ENCODE results near the gene VARS2. TPM values are rescaled to one million over a fixed set of nuclear protein-coding genes. Genes with fewer than 3 reads are reported as not detected.

Gene VARS2
- total RNA-seq, 4 donors from 2014 or later, result 12.6 to 22.0 (median 19.2) TPM

DNA sequence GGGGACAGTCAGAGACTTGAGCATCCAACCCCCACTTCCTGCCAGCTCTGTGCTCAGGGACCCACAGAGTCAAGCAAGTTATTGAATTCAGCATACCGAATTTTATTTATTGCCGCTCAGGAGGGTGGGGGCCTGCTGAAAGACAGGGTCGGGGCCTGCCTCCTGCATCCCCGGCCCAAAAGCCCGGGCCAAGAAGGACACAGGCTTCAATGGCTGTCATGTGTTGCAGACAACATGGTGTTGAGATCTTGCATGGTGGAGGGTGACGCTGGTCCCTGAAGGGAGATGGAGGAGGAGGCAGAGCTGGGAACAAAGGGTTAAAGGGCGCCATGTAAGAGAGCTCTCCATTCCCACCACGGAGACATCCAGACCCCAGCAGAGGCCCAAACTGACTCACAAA is 17.2 kb downstream of the VARS2 start:
- no peak overlapping the region for H3K4me3 ChIP-seq
- no peak overlapping the region for H3K27ac ChIP-seq
- peaks cover 7% of the 10 kb centered on the region for H3K36me3 ChIP-seq
- no peaks in the 10 kb centered on the region for H3K4me1 ChIP-seq
- DNase-seq (ENCODE audit: low spot score in 2 of 2), result no peak
- no peaks in the 10 kb centered on the region for H3K27me3 ChIP-seq
- TF ChIP-seq EP300 (IDR thresholded peaks at IDR 0.05), result no peak
- no peak for TF ChIP-seq POLR2A (IDR thresholded peaks at IDR 0.05)
- no peak for TF ChIP-seq POLR2AphosphoS5 (IDR thresholded peaks at IDR 0.05)
- TF ChIP-seq, protein P1, sequence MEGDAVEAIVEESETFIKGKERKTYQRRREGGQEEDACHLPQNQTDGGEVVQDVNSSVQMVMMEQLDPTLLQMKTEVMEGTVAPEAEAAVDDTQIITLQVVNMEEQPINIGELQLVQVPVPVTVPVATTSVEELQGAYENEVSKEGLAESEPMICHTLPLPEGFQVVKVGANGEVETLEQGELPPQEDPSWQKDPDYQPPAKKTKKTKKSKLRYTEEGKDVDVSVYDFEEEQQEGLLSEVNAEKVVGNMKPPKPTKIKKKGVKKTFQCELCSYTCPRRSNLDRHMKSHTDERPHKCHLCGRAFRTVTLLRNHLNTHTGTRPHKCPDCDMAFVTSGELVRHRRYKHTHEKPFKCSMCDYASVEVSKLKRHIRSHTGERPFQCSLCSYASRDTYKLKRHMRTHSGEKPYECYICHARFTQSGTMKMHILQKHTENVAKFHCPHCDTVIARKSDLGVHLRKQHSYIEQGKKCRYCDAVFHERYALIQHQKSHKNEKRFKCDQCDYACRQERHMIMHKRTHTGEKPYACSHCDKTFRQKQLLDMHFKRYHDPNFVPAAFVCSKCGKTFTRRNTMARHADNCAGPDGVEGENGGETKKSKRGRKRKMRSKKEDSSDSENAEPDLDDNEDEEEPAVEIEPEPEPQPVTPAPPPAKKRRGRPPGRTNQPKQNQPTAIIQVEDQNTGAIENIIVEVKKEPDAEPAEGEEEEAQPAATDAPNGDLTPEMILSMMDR (IDR thresholded peaks at IDR 0.05), result no peak
- H3K9me3 ChIP-seq, result no peaks in the 10 kb centered on the region
- 64% methylated on average over 8 of the region's 8 CpGs for WGBS

DNA sequence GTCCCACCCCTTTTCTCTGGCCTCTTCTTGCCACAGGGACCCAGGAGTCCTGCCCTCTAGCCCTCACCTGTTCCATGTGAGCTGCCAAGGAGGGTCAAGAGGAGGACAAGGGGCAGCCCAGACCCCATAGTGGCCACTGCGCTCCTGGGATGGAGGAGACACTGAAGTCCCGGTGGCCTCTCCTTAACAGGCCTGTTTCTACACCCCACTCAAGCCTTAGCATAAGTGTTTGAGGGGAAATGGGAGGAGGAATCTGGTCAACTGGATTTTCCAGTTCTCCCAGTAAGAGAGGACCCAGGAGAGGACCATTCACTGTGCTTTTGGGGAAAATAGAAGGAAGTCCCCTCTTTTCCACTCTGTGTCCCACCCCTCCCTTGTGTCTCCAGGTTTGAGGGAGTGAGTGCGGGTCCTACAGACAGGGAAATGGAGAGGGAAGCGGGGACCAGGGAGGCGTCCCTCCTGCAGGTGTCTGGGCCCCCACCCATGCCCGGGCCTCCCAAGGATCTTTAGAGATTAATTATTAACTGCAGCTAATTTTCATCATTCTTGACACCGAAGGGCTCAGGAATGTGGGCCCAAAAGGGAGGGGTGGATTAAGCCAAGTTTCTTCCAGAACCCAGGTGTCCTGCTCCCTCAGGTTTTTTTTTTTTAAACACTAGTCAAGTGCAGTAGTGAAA is 18.1 kb downstream of the VARS2 start, which contains the start of gene SFTA2:
Gene SFTA2 (minus strand): TSS at position 202 of the 677 bp plus-strand sequence. CDS start 74 bp downstream, at position 128.
- Histone ChIP-seq H3K27me3 (no peaks in the 10 kb centered on the region), H3K27ac (no peak within 1 kb of the TSS), H3K9me3 (no peaks in the 10 kb centered on the region), H3K36me3 (no peaks in the 10 kb centered on the region), H3K4me3 (no peak within 1 kb of the TSS), H3K4me1 (no peaks in the 10 kb centered on the region)
- no peak for DNase-seq (ENCODE audit: low spot score in 2 of 2)
- WGBS, result 84% methylated on average over 7 of the region's 7 CpGs
- no peak for TF ChIP-seq EP300 (IDR thresholded peaks at IDR 0.05)
- no peak for TF ChIP-seq POLR2A (IDR thresholded peaks at IDR 0.05)
- TF ChIP-seq POLR2AphosphoS5 (IDR thresholded peaks at IDR 0.05), result no peak
- TF ChIP-seq, protein P1 (IDR thresholded peaks at IDR 0.05), result no peak

DNA sequence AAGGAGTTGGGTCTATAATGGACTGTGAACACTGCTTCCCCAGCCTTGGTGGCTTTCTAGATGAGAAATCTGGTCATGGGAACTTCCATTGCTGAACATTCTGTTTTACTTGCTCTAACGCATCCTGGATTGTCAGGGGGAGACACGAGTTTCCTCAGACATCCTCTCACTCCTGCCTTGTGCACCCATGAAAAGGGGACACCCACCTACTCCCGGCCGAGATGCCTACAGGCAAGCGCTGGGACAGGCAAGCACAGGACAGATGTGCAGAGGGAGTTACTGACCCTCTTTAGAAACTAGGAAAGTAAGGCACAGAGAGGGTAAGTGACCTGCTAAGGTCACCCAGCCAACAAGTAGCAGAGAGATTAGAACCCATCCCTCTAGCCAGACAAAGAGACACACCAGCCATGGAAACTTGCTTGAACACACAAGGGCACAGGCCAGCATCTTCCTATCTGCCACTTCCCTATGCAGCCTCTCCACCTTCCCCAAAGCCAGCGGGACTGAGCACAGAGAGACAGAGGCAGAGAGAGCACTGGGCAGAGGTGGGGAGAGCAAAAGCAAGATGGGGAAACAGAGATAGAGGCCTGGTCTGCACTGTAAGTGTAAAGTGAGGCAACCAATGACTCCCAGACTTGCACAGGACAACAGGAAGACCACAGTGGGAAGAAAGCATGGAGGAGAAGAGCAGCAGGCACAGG is 18.8 kb downstream of the VARS2 start:
- DNase-seq (ENCODE audit: low spot score in 2 of 2), result no peak
- 81% methylated on average over 6 of the region's 6 CpGs for WGBS
- TF ChIP-seq POLR2AphosphoS5 (IDR thresholded peaks at IDR 0.05) (no peak), EP300 (IDR thresholded peaks at IDR 0.05) (no peak), POLR2A (IDR thresholded peaks at IDR 0.05) (no peak)
- TF ChIP-seq, protein P1 (IDR thresholded peaks at IDR 0.05), result no peak

DNA sequence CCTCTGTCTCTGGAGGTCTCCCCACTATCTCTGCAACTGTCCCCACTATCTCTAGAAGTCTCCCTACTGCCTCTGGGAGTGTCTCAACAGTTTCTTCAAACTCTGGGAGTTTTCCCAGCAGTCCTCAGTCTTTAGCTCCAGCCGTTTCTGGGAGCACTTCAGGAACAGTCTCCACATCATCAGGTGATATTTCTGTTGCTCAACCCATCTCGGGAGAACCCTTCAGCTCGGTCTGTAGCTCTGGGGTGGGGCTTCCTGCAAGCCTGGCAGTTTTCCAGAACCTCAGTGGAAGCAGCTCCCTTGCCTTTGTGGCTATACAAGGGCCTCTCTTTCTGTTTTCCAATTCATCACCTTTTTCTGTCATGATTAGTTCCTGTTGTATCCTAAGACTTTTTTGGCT is 21.0 kb downstream of the VARS2 start:
- DNase-seq (ENCODE audit: low spot score in 2 of 2), result no peak
- WGBS, result 14% methylated on average over 3 of the region's 3 CpGs
- H3K9me3 ChIP-seq, result no peaks in the 10 kb centered on the region
- no peaks in the 10 kb centered on the region for H3K36me3 ChIP-seq
- H3K27ac ChIP-seq, result no peak overlapping the region
- no peaks in the 10 kb centered on the region for H3K27me3 ChIP-seq
- TF ChIP-seq EP300 (IDR thresholded peaks at IDR 0.05) (no peak), POLR2A (IDR thresholded peaks at IDR 0.05) (no peak), POLR2AphosphoS5 (IDR thresholded peaks at IDR 0.05) (no peak)
- TF ChIP-seq, protein P1 (IDR thresholded peaks at IDR 0.05), result no peak
- no peaks in the 10 kb centered on the region for H3K4me1 ChIP-seq
- H3K4me3 ChIP-seq, result no peak overlapping the region

More for the DNA sequence above, 18.8 kb downstream of the VARS2 start:
- H3K27me3 ChIP-seq, result no peaks in the 10 kb centered on the region
- H3K9me3 ChIP-seq, result no peaks in the 10 kb centered on the region
- no peak overlapping the region for H3K4me3 ChIP-seq
- H3K4me1 ChIP-seq, result no peaks in the 10 kb centered on the region
- H3K36me3 ChIP-seq, result no peaks in the 10 kb centered on the region
- no peak overlapping the region for H3K27ac ChIP-seq

DNA sequence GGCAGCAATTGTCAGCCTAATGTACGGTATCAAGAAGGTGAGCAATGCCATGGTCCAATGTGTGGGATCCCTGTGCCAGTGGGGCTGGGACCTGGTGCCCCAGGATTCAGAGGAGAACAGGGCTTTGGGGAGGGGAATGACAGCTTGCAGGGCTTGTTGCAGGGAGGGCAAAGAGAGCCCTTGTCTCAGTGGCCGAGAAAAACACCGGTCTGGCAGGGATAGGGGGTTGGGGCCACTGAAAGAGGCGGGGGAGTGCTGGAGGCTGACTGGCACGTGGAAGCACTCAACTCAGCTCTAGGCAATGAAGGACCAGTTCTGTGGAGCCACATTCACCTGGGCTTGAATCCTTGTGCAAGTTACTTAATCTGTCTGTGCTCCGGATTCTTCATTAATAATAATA is 23.2 kb downstream of the VARS2 start:
- TF ChIP-seq, protein P1 (IDR thresholded peaks at IDR 0.05), result no peak
- WGBS, result 81% methylated on average over 6 of the region's 6 CpGs
- no peak overlapping the region for H3K27ac ChIP-seq
- no peak for DNase-seq (ENCODE audit: low spot score in 2 of 2)
- no peaks in the 10 kb centered on the region for H3K9me3 ChIP-seq
- H3K4me1 ChIP-seq, result peaks cover 1% of the 10 kb centered on the region
- no peak overlapping the region for H3K4me3 ChIP-seq
- no peaks in the 10 kb centered on the region for H3K36me3 ChIP-seq
- H3K27me3 ChIP-seq, result no peaks in the 10 kb centered on the region
